K562 (cell line): Measurements from ENCODE around the gene APC2. TPM values are rescaled to one million over a fixed set of nuclear protein-coding genes. Genes with fewer than 3 reads are reported as not detected.

ENCODE experiments used
- ARNT ChIP-seq, 2 experiments: fragments of 450-650 bp; IDR thresholded peaks; 2 replicates each; pipeline ENCODE4 v1.6.1; 2016; ENCODE audit warnings: mild to moderate bottlenecking in 1 of 2
- BRD4 ChIP-seq: fragments of 200-600 bp; sonication (generic); IDR thresholded peaks from 2 replicates; pipeline ENCODE4 v1.6.1; 2017; ENCODE audit warnings: inconsistent platforms
- CBFA2T3 ChIP-seq: fragments of 450-650 bp; IDR thresholded peaks from 2 replicates; pipeline ENCODE4 v1.6.1; 2017
- CBFB ChIP-seq: sonication (generic); formaldehyde crosslinking; IDR thresholded peaks from 2 replicates; pipeline ENCODE4 v1.4.0; 2020; ENCODE audit warnings: mild to moderate bottlenecking, missing genetic modification reagents
- DLX4 ChIP-seq: fragments of 250-450 bp; sonication (Bioruptor Pico); IDR thresholded peaks from 2 replicates; pipeline ENCODE4 v1.6.1; 2021; ENCODE audit warnings: mild to moderate bottlenecking
- ELF1 ChIP-seq: fragments of 200-800 bp; sonication (Bioruptor generic); IDR thresholded peaks from 2 replicates; pipeline ENCODE4 v1.6.1; 2016; ENCODE audit warnings: missing genetic modification characterization, missing compliant biosample characterization
- EP400 ChIP-seq: fragments of 450-650 bp; IDR thresholded peaks from 2 replicates; pipeline ENCODE4 v1.6.1; 2017; ENCODE audit warnings: antibody characterized with exemption, mild to moderate bottlenecking, moderate library complexity
- EZH2 ChIP-seq: IDR thresholded peaks from 2 replicates; pipeline ENCODE4 v1.6.1; 2012; ENCODE audit warnings: low read depth, mild to moderate bottlenecking, inconsistent platforms, low read length, borderline replicate concordance
- FOXA1 ChIP-seq: fragments of 450-650 bp; IDR thresholded peaks from 2 replicates; pipeline ENCODE4 v1.6.1; 2016; ENCODE audit warnings: mild to moderate bottlenecking, borderline replicate concordance
- FOXJ3 ChIP-seq: sonication (generic); formaldehyde crosslinking; IDR thresholded peaks from 2 replicates; pipeline ENCODE4 v1.4.0; 2020; ENCODE audit warnings: mild to moderate bottlenecking, missing genetic modification reagents
- HDAC8 ChIP-seq: fragments of 450-650 bp; IDR thresholded peaks from 2 replicates; pipeline ENCODE4 v1.6.1; 2016; ENCODE audit warnings: mild to moderate bottlenecking, missing genetic modification characterization, moderate library complexity, missing compliant biosample characterization
- HMG20A ChIP-seq: fragments of 450-650 bp; formaldehyde crosslinking; conservative IDR thresholded peaks from 2 replicates; pipeline ENCODE4 v1.4.0; 2020; ENCODE audit warnings: mild to moderate bottlenecking, mixed read lengths
- MITF ChIP-seq: IDR thresholded peaks from 2 replicates; pipeline ENCODE4 v1.6.1; 2014; ENCODE audit warnings: antibody characterized with exemption
- PTTG1 ChIP-seq: fragments of 450-650 bp; IDR thresholded peaks from 2 replicates; pipeline ENCODE4 v1.6.1; 2016; ENCODE audit warnings: low read depth, mild to moderate bottlenecking, missing genetic modification characterization, missing compliant biosample characterization
- RBM25 ChIP-seq: fragments of 200-400 bp; formaldehyde crosslinking; IDR thresholded peaks from 2 replicates; pipeline ENCODE4 v1.6.1; 2018; ENCODE audit warnings: low read length, low read depth, moderate library complexity; ENCODE audit not compliant: severe bottlenecking
- RBM34 ChIP-seq: fragments of 200-400 bp; formaldehyde crosslinking; IDR thresholded peaks from 2 replicates; pipeline ENCODE4 v1.6.1; 2018; ENCODE audit warnings: low read length, borderline replicate concordance; ENCODE audit not compliant: insufficient read depth
- SIX5 ChIP-seq, 2 experiments: IDR thresholded peaks; 2 replicates each; pipeline ENCODE4 v1.6.1; 2011; ENCODE audit warnings: low read length in 2 of 2, borderline replicate concordance in 1 of 2, low read depth in 1 of 2, mild to moderate bottlenecking in 1 of 2, moderate library complexity in 1 of 2; ENCODE audit not compliant: insufficient read depth in 1 of 2
- SOX6 ChIP-seq: fragments of 450-650 bp; IDR thresholded peaks from 2 replicates; pipeline ENCODE4 v1.6.1; 2014; ENCODE audit warnings: mild to moderate bottlenecking
- TAF9B ChIP-seq: fragments of 450-650 bp; IDR thresholded peaks from 2 replicates; pipeline ENCODE4 v1.6.1; 2018; ENCODE audit warnings: mild to moderate bottlenecking; ENCODE audit not compliant: partially characterized antibody
- TBL1XR1 ChIP-seq, 2 experiments: IDR thresholded peaks; 2 replicates each; pipeline ENCODE4 v1.6.1; 2012; ENCODE audit warnings: improper control_type of control experiment in 2 of 2, low read length in 2 of 2, mild to moderate bottlenecking in 1 of 2
- TCF15 ChIP-seq: fragments of 250-450 bp; sonication (Bioruptor Pico); IDR thresholded peaks from 2 replicates; pipeline ENCODE4 v1.8.0; 2022; ENCODE audit warnings: moderate library complexity, mild to moderate bottlenecking, inconsistent platforms
- THAP7 ChIP-seq: fragments of 250-450 bp; sonication (Bioruptor Pico); IDR thresholded peaks from 2 replicates; pipeline ENCODE4 v1.5.0; 2021
- YY1 ChIP-seq, 3 experiments: IDR thresholded peaks; 2 replicates each; pipeline ENCODE4 v1.6.1; 2011; ENCODE audit warnings: low read length in 2 of 3, mild to moderate bottlenecking in 2 of 3, moderate library complexity in 2 of 3, borderline replicate concordance in 1 of 3, control low read depth in 1 of 3, low read depth in 1 of 3; ENCODE audit not compliant: insufficient read depth in 3 of 3, insufficient replicate concordance in 2 of 3, control insufficient read depth in 1 of 3, insufficient read length in 1 of 3; ENCODE audit errors: extremely low read depth in 1 of 3
- ZBTB1 ChIP-seq: sonication (generic); formaldehyde crosslinking; IDR thresholded peaks from 2 replicates; pipeline ENCODE4 v1.8.1; 2023; ENCODE audit warnings: missing genetic modification reagents, low read depth, mild to moderate bottlenecking, borderline replicate concordance
- ZNF121 ChIP-seq: sonication (generic); formaldehyde crosslinking; conservative IDR thresholded peaks from 2 replicates; pipeline ENCODE4 v1.8.0; 2022; ENCODE audit warnings: missing genetic modification reagents
- ZNF274 ChIP-seq: IDR thresholded peaks from 2 replicates; pipeline ENCODE4 v1.6.1; 2011; ENCODE audit warnings: low read depth, mild to moderate bottlenecking, low read length, moderate library complexity, borderline replicate concordance
- ZNF696 ChIP-seq: fragments of 250-450 bp; sonication (Bioruptor Pico); conservative IDR thresholded peaks from 2 replicates; pipeline ENCODE4 v1.4.0; 2020; ENCODE audit warnings: mild to moderate bottlenecking, moderate library complexity
- polyA plus RNA-seq, 8 experiments: library from polyadenylated mRNA; depleted of rRNA in 4 of 8; stranded (reverse) in 5 of 8; unstranded in 3 of 8; fragments of >200 nt; fragmentation: Nextera tagmentation in 2 of 8; fragmentation: Illumina TruSeq in 1 of 8; extraction: Ambion mirVana in 2 of 8; extraction: Trizol in 1 of 8; gene quantifications; 2 replicates each; pipeline versions ENCODE4 v1.2.1 to v1.2.3, GENCODE V29; 2011 to 2014; ENCODE audit warnings: inconsistent platforms in 1 of 8, missing spikeins in 1 of 8
- total RNA-seq, 7 experiments: library from RNA; depleted of rRNA in 6 of 7; stranded (reverse); fragments of >200 nt in 6 of 7; fragmentation: Illumina TruSeq in 2 of 7; extraction: Trizol in 2 of 7; gene quantifications; 2 replicates each; pipeline versions ENCODE4 v1.2.1 to v1.2.3, GENCODE V29; 2011 to 2021; ENCODE audit warnings: low replicate concordance in 1 of 7

APC2 gene
- total and polyA plus RNA-seq, 9 of the 15 experiments (the other 6 are each of a cell fraction or from before 2014, with no cell fraction given) = 0.01 to 0.40 (median 0.05) TPM; not detected in 3

- TF ChIP-seq TCF15 (CRISPR knock-in tag) = no peak
- TF ChIP-seq CBFA2T3 = no peak
- TF ChIP-seq HMG20A (CRISPR knock-in tag) = no peak
- no peak for TF ChIP-seq DLX4 (CRISPR knock-in tag)
- TF ChIP-seq HDAC8 (tag) = no peak
- TF ChIP-seq THAP7 (CRISPR knock-in tag) = no peak
- TF ChIP-seq BRD4 = no peak
- TF ChIP-seq ZNF121 = peak; percentile 88
- TF ChIP-seq RBM34 = no peak
- no peak for TF ChIP-seq SIX5 (IDR thresholded peaks at IDR 0.05; ENCODE audit: borderline replicate concordance in 1 of 2, insufficient read depth in 1 of 2, low read depth in 1 of 2, low read length in 2 of 2)
- peak in 1 of 3 experiments; percentile 34 for TF ChIP-seq YY1 (IDR thresholded peaks at IDR 0.05; ENCODE audit: borderline replicate concordance in 1 of 3, control insufficient read depth in 1 of 3, extremely low read depth in 1 of 3, insufficient read depth in 3 of 3, insufficient read length in 1 of 3, insufficient replicate concordance in 2 of 3, low read depth in 1 of 3, low read length in 2 of 3)
- peak; percentile 88 for TF ChIP-seq RBM25
- no peak for TF ChIP-seq ZBTB1 (CRISPR knock-in tag)
- peak; percentile 63 for TF ChIP-seq ELF1 (tag)
- no peak for TF ChIP-seq PTTG1 (tag)
- TF ChIP-seq ZNF696 (CRISPR knock-in tag) = no peak
- no peak for TF ChIP-seq FOXJ3 (CRISPR knock-in tag)
- TF ChIP-seq EZH2 = no peak
- no peak for TF ChIP-seq CBFB (CRISPR knock-in tag)
- TF ChIP-seq FOXA1 = no peak
- no peak for TF ChIP-seq TAF9B
- TF ChIP-seq ARNT (IDR thresholded peaks at IDR 0.05) = no peak
- TF ChIP-seq EP400 = no peak
- TF ChIP-seq ZNF274 = no peak
- 0 out of 2 replicates have a peak, but pooled peaks have one; percentile 30 for TF ChIP-seq SOX6
- no peak for TF ChIP-seq MITF
- TF ChIP-seq TBL1XR1 (IDR thresholded peaks at IDR 0.05; ENCODE audit: low read length in 2 of 2) = no peak
These were observed 63.0 kb downstream of the APC2 start, which contains the start of gene ADAMTSL5 (continued) for GRCh38 chr19:1512671-1513498.
